NCI-H748 treated with DMSO at 0.1 percent for 48 hours (cell line): ENCODE data around the gene DAGLA.

Experiments
- DNase-seq: peaks from one replicate; lab custom pipeline; 2025; lab: John Stamatoyannopoulos, UW

Gene DAGLA

GRCh38 chr11:61764606-61765260 lies 84.5 kb downstream of the DAGLA start:
- DNase-seq: no peak

- no peak for DNase-seq
Observed at GRCh38 chr11:61765550-61766253, 85.5 kb downstream of the DAGLA start.

GRCh38 chr11:61766353-61766841 lies 86.2 kb downstream of the DAGLA start:
- no peak for DNase-seq

GRCh38 chr11:61768376-61769076 lies 88.3 kb downstream of the DAGLA start:
- no peak for DNase-seq

GRCh38 chr11:61769169-61769920 lies 89.2 kb downstream of the DAGLA start:
- DNase-seq: no peak

- no peak for DNase-seq
Observed at GRCh38 chr11:61769946-61770683, 89.9 kb downstream of the DAGLA start.

- no peak for DNase-seq
Observed at GRCh38 chr11:61771195-61771894, 91.2 kb downstream of the DAGLA start.

GRCh38 chr11:61771985-61772455 lies 91.8 kb downstream of the DAGLA start:
- no peak for DNase-seq

- no peak for DNase-seq
Observed at GRCh38 chr11:61773356-61773755, 93.2 kb downstream of the DAGLA start.

GRCh38 chr11:61773809-61774208 lies 93.6 kb downstream of the DAGLA start:
- no peak for DNase-seq

- DNase-seq: no peak
Observed at GRCh38 chr11:61774411-61774810, 94.2 kb downstream of the DAGLA start.

- DNase-seq: no peak
Observed at GRCh38 chr11:61775106-61775505, 94.9 kb downstream of the DAGLA start.

GRCh38 chr11:61775606-61776554 lies 95.7 kb downstream of the DAGLA start:
- DNase-seq: no peak

- DNase-seq: no peak
Observed at GRCh38 chr11:61776561-61777075, 96.4 kb downstream of the DAGLA start.

GRCh38 chr11:61777234-61778090 lies 97.3 kb downstream of the DAGLA start:
- DNase-seq: no peak

- DNase-seq: no peak
Observed at GRCh38 chr11:61778357-61778886, 98.2 kb downstream of the DAGLA start.

- DNase-seq: no peak
Observed at GRCh38 chr11:61778920-61779650, 98.9 kb downstream of the DAGLA start.
